KG1 (cell line): ENCODE results near the gene GLRX5.

Experiments
- DNase-seq: peaks from one replicate; lab custom pipeline; 2025; lab: John Stamatoyannopoulos, UW

Gene GLRX5

GRCh38 chr14:95518045-95518751, 16.7 kb upstream of the GLRX5 start:
- no peak for DNase-seq

GRCh38 chr14:95519699-95520098, 15.2 kb upstream of the GLRX5 start:
- peak; percentile 25 for DNase-seq

GRCh38 chr14:95520346-95520745, 14.5 kb upstream of the GLRX5 start:
- no peak for DNase-seq

- DNase-seq, result no peak
These were observed 13.8 kb upstream of the GLRX5 start for GRCh38 chr14:95521001-95521400.

- no peak for DNase-seq
These were observed 12.7 kb upstream of the GLRX5 start for GRCh38 chr14:95522116-95522515.

GRCh38 chr14:95522556-95522955, 12.3 kb upstream of the GLRX5 start:
- DNase-seq, result no peak

- DNase-seq, result no peak
These were observed 11.6 kb upstream of the GLRX5 start for GRCh38 chr14:95523051-95523814.

- DNase-seq, result no peak
These were observed 10.9 kb upstream of the GLRX5 start for GRCh38 chr14:95523815-95524448.

GRCh38 chr14:95524706-95525512, 9.9 kb upstream of the GLRX5 start:
- no peak for DNase-seq

- no peak for DNase-seq
These were observed 8.9 kb upstream of the GLRX5 start for GRCh38 chr14:95525999-95526398.

GRCh38 chr14:95526483-95527386, 8.1 kb upstream of the GLRX5 start:
- DNase-seq, result no peak

- DNase-seq, result peak; percentile 29
These were observed 7.4 kb upstream of the GLRX5 start for GRCh38 chr14:95527387-95528002.

- DNase-seq, result no peak
These were observed 5.6 kb upstream of the GLRX5 start for GRCh38 chr14:95529216-95529615.

GRCh38 chr14:95530473-95531276, 4.2 kb upstream of the GLRX5 start:
- DNase-seq, result no peak

- DNase-seq, result no peak
These were observed 3.4 kb upstream of the GLRX5 start for GRCh38 chr14:95531473-95531872.

GRCh38 chr14:95531969-95532368, 2.9 kb upstream of the GLRX5 start:
- no peak for DNase-seq

GRCh38 chr14:95533391-95533821, 1.4 kb upstream of the GLRX5 start:
- no peak for DNase-seq

- peak; percentile 4 for DNase-seq
These were observed 1.0 kb upstream of the GLRX5 start for GRCh38 chr14:95533822-95534221.

GRCh38 chr14:95535226-95536021, 574 bp downstream of the GLRX5 start:
- peak; percentile 14 for DNase-seq
